ENCODE data around the gene POLR1B. TPM values are rescaled to one million over a fixed set of nuclear protein-coding genes. Genes with fewer than 3 reads are reported as not detected.

POLR1B gene
- total RNA-seq, 1 donor = 8.2 TPM

- H3K27me3 ChIP-seq (ENCODE audit: insufficient read depth, low read length) = no peaks in the 10 kb centered on the region
- H3K4me1 ChIP-seq (ENCODE audit: insufficient read depth, low read length) = peaks cover 19% of the 10 kb centered on the region
- no peak overlapping the region for H3K4me3 ChIP-seq (ENCODE audit: low read length)
- H3K9me3 ChIP-seq (ENCODE audit: low read depth, low read length) = no peaks in the 10 kb centered on the region
Observed at GRCh38 chr2:112580084-112580483, 37.8 kb downstream of the POLR1B start.

- peaks cover 29% of the 10 kb centered on the region for H3K4me1 ChIP-seq (ENCODE audit: insufficient read depth, low read length)
- H3K4me3 ChIP-seq (ENCODE audit: low read length) = no peak overlapping the region
- no peaks in the 10 kb centered on the region for H3K27me3 ChIP-seq (ENCODE audit: insufficient read depth, low read length)
- no peaks in the 10 kb centered on the region for H3K9me3 ChIP-seq (ENCODE audit: low read depth, low read length)
Observed at GRCh38 chr2:112582314-112582746, 40.1 kb downstream of the POLR1B start.

GRCh38 chr2:112583497-112584133 lies 41.4 kb downstream of the POLR1B start:
- peak overlapping the region; percentile 72 for H3K4me3 ChIP-seq (ENCODE audit: low read length)
- H3K27me3 ChIP-seq (ENCODE audit: insufficient read depth, low read length) = no peaks in the 10 kb centered on the region
- no peaks in the 10 kb centered on the region for H3K9me3 ChIP-seq (ENCODE audit: low read depth, low read length)
- H3K4me1 ChIP-seq (ENCODE audit: insufficient read depth, low read length) = peaks cover 29% of the 10 kb centered on the region

GRCh38 chr2:112584134-112584890 lies 42.0 kb downstream of the POLR1B start, which contains the start of gene CHCHD5:
Gene CHCHD5, plus strand, starts transcription at chr2:112584609. Its CDS starts 39 bp downstream, at chr2:112584648.
- Histone ChIP-seq H3K4me1 (ENCODE audit: insufficient read depth, low read length) (peaks cover 29% of the 10 kb centered on the region), H3K4me3 (ENCODE audit: low read length) (peak within 1 kb of the TSS; percentile 72), H3K27me3 (ENCODE audit: insufficient read depth, low read length) (no peaks in the 10 kb centered on the region), H3K9me3 (ENCODE audit: low read depth, low read length) (no peaks in the 10 kb centered on the region)

GRCh38 chr2:112584891-112585250 lies 42.6 kb downstream of the POLR1B start:
- H3K4me3 ChIP-seq (ENCODE audit: low read length) = peak overlapping the region; percentile 72
- H3K9me3 ChIP-seq (ENCODE audit: low read depth, low read length) = no peaks in the 10 kb centered on the region
- H3K27me3 ChIP-seq (ENCODE audit: insufficient read depth, low read length) = no peaks in the 10 kb centered on the region
- H3K4me1 ChIP-seq (ENCODE audit: insufficient read depth, low read length) = peaks cover 29% of the 10 kb centered on the region

GRCh38 chr2:112585400-112585799 lies 43.1 kb downstream of the POLR1B start:
- Histone ChIP-seq H3K4me3 (ENCODE audit: low read length) (peak overlapping the region; percentile 72), H3K27me3 (ENCODE audit: insufficient read depth, low read length) (no peaks in the 10 kb centered on the region), H3K9me3 (ENCODE audit: low read depth, low read length) (no peaks in the 10 kb centered on the region), H3K4me1 (ENCODE audit: insufficient read depth, low read length) (peaks cover 29% of the 10 kb centered on the region)

GRCh38 chr2:112585873-112586464 lies 43.7 kb downstream of the POLR1B start:
- Histone ChIP-seq H3K27me3 (ENCODE audit: insufficient read depth, low read length) (no peaks in the 10 kb centered on the region), H3K4me3 (ENCODE audit: low read length) (no peak overlapping the region), H3K9me3 (ENCODE audit: low read depth, low read length) (no peaks in the 10 kb centered on the region), H3K4me1 (ENCODE audit: insufficient read depth, low read length) (peaks cover 29% of the 10 kb centered on the region)

GRCh38 chr2:112588611-112589045 lies 46.4 kb downstream of the POLR1B start:
- H3K4me1 ChIP-seq (ENCODE audit: insufficient read depth, low read length) = peaks cover 20% of the 10 kb centered on the region
- no peaks in the 10 kb centered on the region for H3K27me3 ChIP-seq (ENCODE audit: insufficient read depth, low read length)
- H3K4me3 ChIP-seq (ENCODE audit: low read length) = no peak overlapping the region
- no peaks in the 10 kb centered on the region for H3K9me3 ChIP-seq (ENCODE audit: low read depth, low read length)

GRCh38 chr2:112591413-112591812 lies 49.1 kb downstream of the POLR1B start:
- Histone ChIP-seq H3K27me3 (ENCODE audit: insufficient read depth, low read length) (no peaks in the 10 kb centered on the region), H3K4me1 (ENCODE audit: insufficient read depth, low read length) (no peaks in the 10 kb centered on the region), H3K9me3 (ENCODE audit: low read depth, low read length) (no peaks in the 10 kb centered on the region), H3K4me3 (ENCODE audit: low read length) (no peak overlapping the region)

- H3K9me3 ChIP-seq (ENCODE audit: low read depth, low read length) = no peaks in the 10 kb centered on the region
- H3K27me3 ChIP-seq (ENCODE audit: insufficient read depth, low read length) = no peaks in the 10 kb centered on the region
- H3K4me3 ChIP-seq (ENCODE audit: low read length) = no peak overlapping the region
- H3K4me1 ChIP-seq (ENCODE audit: insufficient read depth, low read length) = no peaks in the 10 kb centered on the region
Observed at GRCh38 chr2:112593736-112594135, 51.5 kb downstream of the POLR1B start.

GRCh38 chr2:112597537-112598322 lies 55.5 kb downstream of the POLR1B start:
- Histone ChIP-seq H3K9me3 (ENCODE audit: low read depth, low read length) (no peaks in the 10 kb centered on the region), H3K27me3 (ENCODE audit: insufficient read depth, low read length) (no peaks in the 10 kb centered on the region), H3K4me1 (ENCODE audit: insufficient read depth, low read length) (peaks cover 6% of the 10 kb centered on the region), H3K4me3 (ENCODE audit: low read length) (no peak overlapping the region)

GRCh38 chr2:112600634-112601033 lies 58.4 kb downstream of the POLR1B start:
- peaks cover 6% of the 10 kb centered on the region for H3K4me1 ChIP-seq (ENCODE audit: insufficient read depth, low read length)

GRCh38 chr2:112601754-112602153 lies 59.5 kb downstream of the POLR1B start:
- Histone ChIP-seq H3K9me3 (ENCODE audit: low read depth, low read length) (no peaks in the 10 kb centered on the region), H3K27me3 (ENCODE audit: insufficient read depth, low read length) (no peaks in the 10 kb centered on the region), H3K4me3 (ENCODE audit: low read length) (no peak overlapping the region), H3K4me1 (ENCODE audit: insufficient read depth, low read length) (peaks cover 6% of the 10 kb centered on the region)

More at GRCh38 chr2:112600634-112601033, 58.4 kb downstream of the POLR1B start:
- no peak overlapping the region for H3K4me3 ChIP-seq (ENCODE audit: low read length)
- no peaks in the 10 kb centered on the region for H3K27me3 ChIP-seq (ENCODE audit: insufficient read depth, low read length)
- H3K9me3 ChIP-seq (ENCODE audit: low read depth, low read length) = no peaks in the 10 kb centered on the region

GRCh38 chr2:112602917-112603316 lies 60.7 kb downstream of the POLR1B start:
- no peaks in the 10 kb centered on the region for H3K9me3 ChIP-seq (ENCODE audit: low read depth, low read length)
- H3K4me3 ChIP-seq (ENCODE audit: low read length) = no peak overlapping the region
- peaks cover 6% of the 10 kb centered on the region for H3K4me1 ChIP-seq (ENCODE audit: insufficient read depth, low read length)
- H3K27me3 ChIP-seq (ENCODE audit: insufficient read depth, low read length) = no peaks in the 10 kb centered on the region

- Histone ChIP-seq H3K4me3 (ENCODE audit: low read length) (no peak overlapping the region), H3K27me3 (ENCODE audit: insufficient read depth, low read length) (no peaks in the 10 kb centered on the region), H3K9me3 (ENCODE audit: low read depth, low read length) (no peaks in the 10 kb centered on the region), H3K4me1 (ENCODE audit: insufficient read depth, low read length) (peaks cover 6% of the 10 kb centered on the region)
Observed at GRCh38 chr2:112603731-112604130, 61.5 kb downstream of the POLR1B start.
